Neutrophil (primary cell): Measurements from ENCODE around the gene CSNK2B.

Experiments
- H3K27ac ChIP-seq: fragments of 200-600 bp; sonication (generic); 2 replicates; pipeline ENCODE4 v1.5.1; 2016; ENCODE audit warnings: mild to moderate bottlenecking, moderate library complexity
- H3K27me3 ChIP-seq: fragments of 200-600 bp; sonication (generic); 2 replicates; pipeline ENCODE4 v1.6.0; 2016; ENCODE audit warnings: mild to moderate bottlenecking
- H3K36me3 ChIP-seq: fragments of 200-600 bp; sonication (generic); 2 replicates; pipeline ENCODE4 v1.5.1; 2017
- H3K4me1 ChIP-seq, 2 experiments: fragments of 200-600 bp in 1 of 2; sonication (generic) in 1 of 2; 1 replicate in 1 of 2; 2 replicates in 1 of 2; pipeline versions ENCODE4 v1.5.1 to v1.6.1; 2013 to 2016; ENCODE audit warnings: low read depth in 1 of 2, low read length in 1 of 2, mild to moderate bottlenecking in 1 of 2, moderate library complexity in 1 of 2; ENCODE audit not compliant: control insufficient read depth in 1 of 2, insufficient read depth in 1 of 2
- H3K4me3 ChIP-seq, 2 experiments: fragments of 200-600 bp in 1 of 2; sonication (generic) in 1 of 2; 1 replicate in 1 of 2; 2 replicates in 1 of 2; pipeline ENCODE4 v1.5.1; 2013 to 2016; ENCODE audit warnings: low read depth in 1 of 2, low read length in 1 of 2, mild to moderate bottlenecking in 1 of 2, moderate library complexity in 1 of 2
- H3K9me3 ChIP-seq: fragments of 200-600 bp; sonication (generic); 2 replicates; pipeline ENCODE4 v1.5.1; 2016
- CTCF ChIP-seq: fragments of 200-600 bp; sonication (generic); IDR thresholded peaks from 2 replicates; pipeline ENCODE4 v1.5.1; 2016; ENCODE audit warnings: antibody characterized with exemption

Gene CSNK2B

DNA sequence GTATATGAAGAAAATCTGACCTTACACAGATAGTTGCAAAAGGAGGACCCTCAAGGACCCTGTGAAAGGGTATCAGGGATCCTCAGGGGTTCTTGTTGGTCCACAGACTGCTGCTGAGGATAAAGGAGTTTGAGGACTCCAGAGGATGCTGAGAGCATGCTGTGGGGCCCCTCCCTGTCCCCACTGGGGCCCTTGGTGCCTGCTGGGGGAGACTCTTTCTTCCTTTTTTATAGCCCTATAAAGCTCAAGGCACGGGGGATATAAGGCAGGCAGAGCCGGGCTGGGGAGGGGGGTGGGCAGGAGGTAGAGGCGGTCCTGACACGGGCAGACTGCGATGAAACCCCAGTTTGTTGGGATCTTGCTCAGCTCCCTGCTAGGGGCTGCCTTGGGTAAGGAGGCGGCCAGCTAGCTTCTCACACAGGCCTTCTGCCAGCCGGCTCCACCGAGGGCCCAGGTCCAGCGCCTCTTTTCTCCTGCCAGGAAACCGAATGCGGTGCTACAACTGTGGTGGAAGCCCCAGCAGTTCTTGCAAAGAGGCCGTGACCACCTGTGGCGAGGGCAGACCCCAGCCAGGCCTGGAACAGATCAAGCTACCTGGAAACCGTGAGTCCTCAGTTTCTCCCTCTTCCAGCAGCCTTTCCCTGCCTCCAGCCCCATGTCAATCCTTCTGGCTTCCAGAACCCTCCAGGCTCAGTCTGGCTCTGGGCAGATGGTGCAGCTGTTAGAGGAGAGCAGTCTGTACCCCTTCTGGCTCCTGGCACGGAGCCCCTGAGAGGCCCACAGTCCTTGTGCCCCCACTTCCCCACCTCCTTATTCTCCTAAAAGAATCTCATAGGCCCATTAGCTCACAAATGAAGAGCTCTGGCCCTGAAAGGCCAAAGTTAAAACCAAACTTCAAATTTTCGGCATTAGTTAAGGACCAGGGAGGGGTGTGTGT is 49.4 kb downstream of the CSNK2B start, which contains the start of gene LY6G6D:
LY6G6D (plus strand) TSS at position 327 of the 937 bp plus-strand sequence; CDS start at position 335, 8 bp downstream.
- Histone ChIP-seq H3K4me3 (no peak within 1 kb of the TSS), H3K9me3 (no peaks in the 10 kb centered on the region), H3K4me1 (peaks cover 14 to 15% of the 10 kb centered on the region in 2 experiments), H3K36me3 (no peaks in the 10 kb centered on the region), H3K27ac (no peak within 1 kb of the TSS), H3K27me3 (no peaks in the 10 kb centered on the region)
- no peak for TF ChIP-seq CTCF

- Histone ChIP-seq H3K36me3 (no peaks in the 10 kb centered on the region), H3K27ac (no peak overlapping the region), H3K4me3 (no peak overlapping the region), H3K4me1 (no peaks in the 10 kb centered on the region), H3K27me3 (no peaks in the 10 kb centered on the region), H3K9me3 (no peaks in the 10 kb centered on the region)
- no peak for TF ChIP-seq CTCF
Measured at GRCh38 chr6:31717499-31718222, 51.8 kb downstream of the CSNK2B start.

- Histone ChIP-seq H3K27me3 (peaks cover 5% of the 10 kb centered on the region), H3K27ac (no peak overlapping the region), H3K36me3 (no peaks in the 10 kb centered on the region), H3K9me3 (no peaks in the 10 kb centered on the region), H3K4me3 (no peak overlapping the region), H3K4me1 (no peaks in the 10 kb centered on the region)
- no peak for TF ChIP-seq CTCF
Measured at GRCh38 chr6:31718265-31718664, 52.4 kb downstream of the CSNK2B start.

- H3K27ac ChIP-seq = no peak overlapping the region
Measured at GRCh38 chr6:31719001-31719400, 53.1 kb downstream of the CSNK2B start.

More at GRCh38 chr6:31719001-31719400, 53.1 kb downstream of the CSNK2B start:
- Histone ChIP-seq H3K27me3 (peaks cover 12% of the 10 kb centered on the region), H3K4me3 (no peak overlapping the region), H3K36me3 (peaks cover 2% of the 10 kb centered on the region), H3K9me3 (no peaks in the 10 kb centered on the region), H3K4me1 (no peaks in the 10 kb centered on the region)
- TF ChIP-seq CTCF = no peak
